ENCODE results near the gene MT2A.

DNA sequence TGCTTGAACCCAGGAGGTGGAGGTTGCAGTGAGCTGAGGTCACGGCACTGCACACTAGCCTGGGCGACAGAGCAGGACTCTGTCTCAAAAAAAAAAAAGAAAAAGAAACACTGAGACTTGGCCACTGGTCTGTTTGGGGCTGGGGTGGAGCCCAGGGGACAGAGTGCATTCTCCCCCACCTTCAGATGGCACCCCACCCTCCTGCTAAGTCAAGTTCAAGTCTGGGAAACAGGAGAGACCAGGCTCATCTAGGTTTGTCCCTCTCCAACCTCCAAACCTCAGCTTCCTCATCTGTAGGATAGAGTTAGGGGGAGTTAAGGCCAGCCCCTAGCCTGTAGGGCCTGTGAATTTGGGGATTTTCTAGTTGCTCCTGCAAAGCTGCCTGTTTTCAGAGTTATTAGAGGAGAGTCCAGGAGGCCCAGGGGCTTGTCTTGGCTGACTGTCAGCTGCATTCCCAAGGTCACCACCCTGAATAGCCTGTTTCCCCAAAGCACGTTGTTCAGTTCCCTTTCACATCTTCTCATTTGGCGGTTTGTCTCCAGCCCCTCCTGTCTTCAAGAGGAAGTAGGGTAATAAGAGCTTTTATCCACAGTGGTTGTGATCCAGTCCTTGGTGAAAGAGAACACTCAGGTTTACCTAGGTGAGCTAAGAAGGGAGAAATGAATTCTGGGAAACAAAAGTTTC lies 16.9 kb upstream of the MT2A start:
- no peak for TF ChIP-seq CTCF (IDR thresholded peaks at IDR 0.05)
- TF ChIP-seq POLR2A (IDR thresholded peaks at IDR 0.05), result no peak
